ENCODE measurements around the gene FOXN3.

The FOXN3 gene

GRCh38 chr14:89407856-89408255 is 9.2 kb downstream of the FOXN3 start:
- DNase-seq = no peak

DNA sequence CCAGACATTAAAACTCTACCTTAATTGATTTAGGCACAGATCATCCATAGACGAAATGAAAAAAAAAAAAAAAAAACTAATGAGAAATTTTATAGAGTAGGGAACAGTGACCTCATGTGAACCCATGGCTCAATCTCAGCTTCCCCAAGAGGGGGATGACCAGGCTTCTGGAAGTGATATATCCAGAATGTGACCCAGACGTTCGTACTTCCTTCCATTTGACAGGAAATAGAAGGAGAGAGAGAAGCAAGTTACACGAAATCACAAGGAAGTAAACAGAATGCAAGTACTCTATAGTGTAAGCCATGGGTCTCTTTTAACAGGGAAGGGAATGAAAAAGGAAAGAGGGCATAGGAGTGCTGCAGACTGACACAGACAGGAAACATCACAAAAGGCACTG is 10.1 kb downstream of the FOXN3 start:
- DNase-seq = no peak

GRCh38 chr14:89406361-89406760 is 10.7 kb downstream of the FOXN3 start:
- DNase-seq = no peak

DNA sequence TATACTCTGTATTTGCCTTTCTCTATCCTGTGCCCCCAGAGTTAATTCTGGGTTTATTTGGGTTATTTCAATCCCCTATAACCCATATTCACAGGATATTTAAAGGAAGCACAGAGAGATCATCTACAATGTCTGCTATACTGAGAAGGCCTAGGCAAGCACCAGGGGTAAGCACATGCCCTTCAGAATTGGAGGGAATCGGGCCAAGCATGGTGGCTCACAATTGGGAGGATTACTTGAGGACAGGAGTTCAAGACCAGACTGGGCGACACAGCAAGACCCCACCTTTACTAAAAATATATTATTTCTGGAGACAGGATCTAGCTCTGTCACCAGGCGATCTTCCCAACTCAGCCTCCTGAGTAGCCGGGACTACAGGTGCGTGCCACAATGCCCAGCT is 11.3 kb downstream of the FOXN3 start:
- no peak for DNase-seq

DNA sequence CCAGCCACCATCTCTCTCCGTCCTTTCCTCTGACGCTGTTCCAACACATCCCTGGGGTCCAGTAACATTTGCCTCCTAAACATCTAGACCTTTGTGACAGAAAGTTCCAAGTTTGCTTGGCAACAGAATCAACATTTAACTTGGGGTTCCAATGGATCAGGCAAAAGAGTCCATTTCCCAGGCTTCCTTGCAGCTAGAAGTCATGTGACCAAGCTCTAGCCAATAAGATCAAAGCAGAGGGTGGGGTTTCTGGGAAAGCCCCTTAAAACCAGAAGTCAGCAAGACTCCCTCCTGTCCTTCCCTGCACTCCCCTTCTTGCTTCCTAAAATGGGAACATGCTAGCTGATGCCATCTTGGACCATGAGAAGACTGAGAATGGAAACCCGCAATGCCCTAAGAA is 14.7 kb downstream of the FOXN3 start:
- no peak for DNase-seq

DNA sequence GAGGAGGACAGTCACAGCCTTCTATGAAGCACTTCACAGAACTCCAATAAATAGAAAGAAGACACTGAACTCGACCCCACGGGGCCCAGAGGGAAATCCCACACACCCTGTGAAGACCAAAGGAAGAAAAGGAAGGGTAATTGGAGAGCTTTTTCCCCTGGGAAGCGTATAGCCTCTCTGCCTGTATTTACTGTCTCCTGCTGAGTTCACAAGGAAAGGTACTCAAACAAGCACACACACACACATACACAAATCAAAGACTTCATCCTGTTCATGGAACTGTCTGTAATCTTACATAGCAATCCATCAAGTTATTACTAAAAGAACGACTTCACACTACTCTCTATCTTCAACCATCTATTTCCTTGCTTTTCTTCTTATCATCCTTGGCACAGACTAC is 15.3 kb downstream of the FOXN3 start:
- DNase-seq = peak; percentile 47

- no peak for DNase-seq
Observed at GRCh38 chr14:89401241-89401640, 15.8 kb downstream of the FOXN3 start.

GRCh38 chr14:89400529-89400928 is 16.5 kb downstream of the FOXN3 start:
- DNase-seq = no peak

DNA sequence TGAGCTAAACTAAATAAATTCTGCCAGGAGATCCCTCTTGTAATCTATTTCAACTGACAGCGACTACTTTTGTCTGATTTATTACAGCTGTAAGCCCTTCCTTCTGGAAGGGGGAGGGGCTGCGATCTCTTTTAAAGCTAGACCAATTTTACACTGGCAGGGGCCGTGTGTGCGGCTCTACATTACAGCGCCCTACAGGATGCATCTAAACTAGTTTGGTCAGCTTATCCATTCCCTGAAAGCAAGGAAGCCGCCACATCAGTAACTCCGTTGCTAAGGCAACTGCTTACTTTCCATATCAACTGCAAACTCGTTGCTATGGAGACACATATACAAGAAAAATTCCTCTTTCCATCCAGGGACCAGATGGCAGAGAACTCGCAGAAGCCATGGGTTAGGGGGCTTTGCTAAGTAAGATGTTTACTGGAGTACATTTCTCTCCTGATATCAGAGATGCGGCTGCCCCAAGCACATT is 17.4 kb downstream of the FOXN3 start:
- DNase-seq = peak; percentile 91

GRCh38 chr14:89399157-89399556 is 17.9 kb downstream of the FOXN3 start:
- no peak for DNase-seq

DNA sequence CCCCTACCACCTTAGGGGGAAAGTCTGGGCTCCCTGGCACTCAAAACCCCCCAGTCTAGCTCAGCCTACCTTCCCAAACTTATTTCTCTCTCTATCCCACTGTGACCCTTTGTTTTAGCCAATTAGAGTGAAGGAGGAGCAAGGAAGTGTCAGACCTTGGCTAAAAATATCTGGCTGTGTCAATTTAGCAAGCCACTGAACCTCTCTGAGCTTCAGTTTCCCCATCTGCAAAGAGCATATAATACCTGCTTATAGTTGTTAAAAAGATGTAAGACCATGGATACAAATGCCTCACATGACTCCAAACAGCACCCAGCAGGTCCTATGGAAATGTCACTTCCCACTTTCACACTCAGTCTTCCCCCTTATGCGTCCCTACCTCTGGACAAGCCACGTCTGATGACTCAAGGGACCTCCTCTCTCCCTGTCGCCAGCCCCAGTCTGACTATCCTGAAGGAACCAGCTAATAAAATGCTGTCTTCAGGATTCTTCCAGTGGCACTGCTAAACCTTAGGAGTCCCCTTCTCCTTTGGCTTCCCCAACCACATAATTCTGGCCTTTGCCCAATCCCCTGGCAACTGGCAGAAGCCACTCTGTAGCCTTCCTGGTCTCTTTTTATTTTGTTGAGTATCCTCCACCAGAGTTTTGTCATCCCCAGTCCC is 19.3 kb downstream of the FOXN3 start:
- DNase-seq = no peak

DNA sequence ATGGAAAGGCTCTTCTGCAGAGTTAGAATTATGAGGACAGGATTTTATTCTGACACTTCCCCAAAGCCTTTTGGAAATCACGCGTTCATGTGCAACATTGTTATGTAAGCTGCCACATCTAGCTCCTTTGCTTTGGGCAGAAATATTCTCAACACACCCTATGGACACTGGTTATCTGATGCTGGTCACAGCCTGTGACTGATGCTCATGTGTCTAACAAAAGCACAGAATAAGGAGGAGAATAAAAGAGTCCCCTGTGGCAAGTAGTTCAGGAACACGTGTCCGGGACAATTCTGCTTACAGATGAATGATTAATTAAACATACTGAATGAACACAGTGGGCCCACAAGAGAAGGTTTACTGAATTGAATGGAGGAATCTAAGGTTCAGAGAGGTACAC is 22.1 kb downstream of the FOXN3 start:
- no peak for DNase-seq

- no peak for DNase-seq
Observed at GRCh38 chr14:89393222-89393745, 23.7 kb downstream of the FOXN3 start.

GRCh38 chr14:89392181-89392580 is 24.9 kb downstream of the FOXN3 start:
- DNase-seq = no peak

- DNase-seq = no peak
Observed at GRCh38 chr14:89391556-89391955, 25.5 kb downstream of the FOXN3 start.

GRCh38 chr14:89391123-89391522 is 25.9 kb downstream of the FOXN3 start:
- DNase-seq = no peak

DNA sequence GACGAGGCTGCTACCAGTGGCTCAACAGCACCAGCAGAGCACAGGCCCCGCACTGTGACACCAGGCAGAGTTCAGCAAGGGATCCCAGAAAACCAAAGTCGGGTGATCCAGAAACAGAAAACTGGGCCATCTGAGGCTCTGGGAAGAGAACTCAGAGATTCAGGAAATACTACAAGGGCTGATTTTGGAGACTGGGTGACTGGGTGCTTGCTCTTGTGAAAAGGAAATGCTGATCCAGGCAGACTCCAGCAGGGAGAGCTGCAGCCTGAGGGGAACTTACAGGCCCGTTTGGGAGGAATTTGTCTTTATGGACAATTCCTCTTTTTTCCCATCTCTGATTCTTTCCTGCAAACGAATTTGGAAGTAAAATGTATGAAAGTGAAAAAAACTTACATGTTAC is 28.2 kb downstream of the FOXN3 start:
- DNase-seq = no peak

DNA sequence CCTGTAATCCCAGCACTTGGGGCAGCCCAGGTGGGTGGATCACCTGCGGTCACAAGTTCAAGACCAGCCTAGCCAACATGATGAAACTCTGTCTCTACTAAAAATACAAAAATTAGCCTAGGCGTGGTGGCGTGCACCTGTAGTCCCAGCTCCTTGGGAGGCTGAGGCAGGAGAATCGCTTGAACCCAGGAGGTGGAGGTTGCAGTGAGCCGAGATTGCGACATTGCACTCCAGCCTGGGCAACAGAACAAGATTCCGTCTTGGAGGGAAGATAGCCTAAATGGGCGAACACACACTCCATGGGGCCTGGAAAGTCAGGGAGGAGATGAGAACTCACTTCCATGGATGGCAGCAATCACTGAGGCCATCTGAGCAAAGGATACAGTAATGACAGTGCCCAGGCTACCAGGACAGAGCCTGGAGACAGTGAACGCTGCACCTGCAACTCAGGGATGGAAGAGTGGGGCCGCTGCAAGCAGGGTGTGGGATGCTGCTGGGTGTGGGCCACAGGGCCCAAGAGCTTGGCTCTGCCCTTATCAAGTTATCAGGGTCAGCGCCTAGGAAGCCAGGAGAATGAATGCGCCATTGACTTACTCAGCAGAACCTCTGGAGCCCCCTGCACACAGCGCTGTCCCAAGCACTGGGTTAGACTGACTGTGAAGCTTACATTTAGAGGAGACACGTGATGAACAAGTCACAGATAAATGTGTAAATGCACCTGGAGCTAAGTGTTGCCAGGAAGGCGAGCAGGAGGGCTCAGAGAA is 28.9 kb downstream of the FOXN3 start:
- DNase-seq = no peak

DNA sequence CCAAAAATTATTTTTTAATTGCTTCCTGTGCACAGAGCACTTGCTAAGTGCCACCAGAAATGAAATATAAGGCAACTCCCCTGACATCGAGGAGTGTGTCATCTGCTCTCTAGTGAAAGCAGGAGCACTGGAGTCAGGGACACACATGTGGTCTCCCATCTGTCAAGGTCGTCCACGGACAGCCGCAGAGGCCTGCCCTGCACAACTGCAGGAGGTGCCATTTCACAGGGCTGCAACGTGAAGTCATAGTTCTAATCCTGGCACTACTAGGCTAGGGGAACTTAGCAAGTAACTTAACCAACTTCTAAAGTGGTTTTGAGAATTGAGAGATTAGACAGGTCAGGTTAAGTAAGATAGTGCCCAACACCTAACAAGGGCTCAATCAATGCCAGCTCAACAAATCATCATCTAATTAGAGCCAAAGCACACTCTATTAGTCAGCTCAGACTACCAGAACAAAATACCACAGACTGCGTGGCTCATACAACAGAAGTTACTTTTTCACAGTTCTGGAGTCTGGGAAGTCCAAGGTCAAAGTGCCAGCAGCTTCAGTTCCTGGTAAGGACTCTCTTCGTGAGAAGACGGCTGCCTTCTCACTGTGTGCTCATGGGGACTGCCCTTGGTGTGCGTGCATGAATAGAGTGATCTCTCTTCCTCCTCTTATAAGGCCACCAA is 30.7 kb downstream of the FOXN3 start:
- DNase-seq = no peak

- DNase-seq = no peak
Observed at GRCh38 chr14:89384636-89385035, 32.4 kb downstream of the FOXN3 start.

- DNase-seq = no peak
Observed at GRCh38 chr14:89384023-89384422, 33.0 kb downstream of the FOXN3 start.

GRCh38 chr14:89382901-89383845 is 33.9 kb downstream of the FOXN3 start:
- no peak for DNase-seq

GRCh38 chr14:89382487-89382886 is 34.5 kb downstream of the FOXN3 start:
- no peak for DNase-seq
